RWPE1 (cell line): Measurements from ENCODE around the gene C10orf90.

Experiments used
- CTCF ChIA-PET: fragments of 350-600 bp; sonication (Branson Sonifier 250); formaldehyde crosslinking; extraction: SDS; loops from one replicate; lab custom pipeline; 2021; lab: Yijun Ruan, JAX
- POLR2A ChIA-PET: fragments of 400-600 bp; formaldehyde crosslinking; extraction: SDS; loops from one replicate; lab custom pipeline; 2020; ENCODE audit warnings: antibody characterized with exemption; ENCODE audit not compliant: low non-redundant PET; lab: Yijun Ruan, JAX
- DNase-seq: peaks from one replicate; pipeline ENCODE4 v3.0.0; 2012; ENCODE audit warnings: low spot score
- H3K27ac ChIP-seq: fragments of 450-650 bp; 2 replicates; pipeline ENCODE4 v1.5.1; 2017
- CTCF ChIP-seq: fragments of 450-650 bp; conservative IDR thresholded peaks from 2 replicates; pipeline ENCODE4 v1.5.1; 2017; ENCODE audit warnings: low read depth, mild to moderate bottlenecking

C10orf90 gene

GRCh38 chr10:126609566-126609965 is 60.9 kb downstream of the C10orf90 start:
- H3K27ac ChIP-seq = no peak overlapping the region
- POLR2A ChIA-PET = no interaction called here
- no peak for DNase-seq
- CTCF ChIA-PET = no interaction called here
- no peak for TF ChIP-seq CTCF

GRCh38 chr10:126599949-126600682 is 70.4 kb downstream of the C10orf90 start:
- TF ChIP-seq CTCF = no peak
- CTCF ChIA-PET = no interaction called here
- no peak overlapping the region for H3K27ac ChIP-seq
- POLR2A ChIA-PET = no interaction called here
- DNase-seq = no peak

GRCh38 chr10:126598009-126598408 is 72.5 kb downstream of the C10orf90 start:
- H3K27ac ChIP-seq = no peak overlapping the region
- ChIA-PET CTCF (interaction anchor here (0.5 to 1.4 kb wide), 5 partner anchors 42 to 488 kb away, joined by 3 to 6 read pairs (median 4); no protein-coding TSS in a partner anchor), POLR2A (no interaction called here)
- TF ChIP-seq CTCF = no peak
- peak; percentile 54 for DNase-seq

- DNase-seq = no peak
- POLR2A ChIA-PET = no interaction called here
- CTCF ChIA-PET = interaction anchor here (1.3 kb wide), 1 partner anchor 152 kb away, joined by 4 read pairs; no protein-coding TSS in a partner anchor
- no peak for TF ChIP-seq CTCF
- no peak overlapping the region for H3K27ac ChIP-seq
Measured at GRCh38 chr10:126597211-126597610, 73.3 kb downstream of the C10orf90 start.

- no peak for DNase-seq
- H3K27ac ChIP-seq = no peak overlapping the region
- TF ChIP-seq CTCF = no peak
- ChIA-PET CTCF (no interaction called here), POLR2A (no interaction called here)
Measured at GRCh38 chr10:126596472-126597016, 73.9 kb downstream of the C10orf90 start.

GRCh38 chr10:126595160-126595559 is 75.3 kb downstream of the C10orf90 start:
- POLR2A ChIA-PET = no interaction called here
- CTCF ChIA-PET = no interaction called here
- no peak overlapping the region for H3K27ac ChIP-seq
- no peak for TF ChIP-seq CTCF
- DNase-seq = no peak
